GM12878 (cell line): ENCODE data around the gene NDUFS6. TPM values are rescaled to one million over a fixed set of nuclear protein-coding genes. Genes with fewer than 3 reads are reported as not detected.
A peak's percentile ranks its signal among the peaks of the same experiment; 100 is the strongest.

Experiments
- CREM ChIP-seq: IDR thresholded peaks from 2 replicates; pipeline ENCODE4 v1.6.1; 2014; ENCODE audit warnings: antibody characterized with exemption, low read depth
- EGR1 ChIP-seq, 2 experiments: IDR thresholded peaks; 1 replicate in 1 of 2; 2 replicates in 1 of 2; pipeline ENCODE4 v1.6.1; 2011 to 2012; ENCODE audit warnings: low read depth in 2 of 2, low read length in 2 of 2, borderline replicate concordance in 1 of 2, mild to moderate bottlenecking in 1 of 2, moderate library complexity in 1 of 2
- GABPA ChIP-seq: IDR thresholded peaks from 2 replicates; pipeline ENCODE4 v1.6.1; 2014; ENCODE audit warnings: antibody characterized with exemption, low read depth, mild to moderate bottlenecking, inconsistent platforms
- HDAC2 ChIP-seq: fragments of 200-600 bp; sonication (generic); IDR thresholded peaks from 2 replicates; pipeline ENCODE4 v1.6.1; 2017
- MEF2B ChIP-seq: fragments of 450-650 bp; IDR thresholded peaks from 2 replicates; pipeline ENCODE4 v1.6.1; 2018; ENCODE audit warnings: mild to moderate bottlenecking, moderate library complexity; ENCODE audit not compliant: partially characterized antibody, poor library complexity, severe bottlenecking
- MTA3 ChIP-seq: IDR thresholded peaks from 2 replicates; pipeline ENCODE4 v1.6.1; 2012; ENCODE audit warnings: low read length, inconsistent platforms, borderline replicate concordance
- NFIC ChIP-seq: IDR thresholded peaks from 2 replicates; pipeline ENCODE4 v1.6.1; 2012; ENCODE audit warnings: low read depth, mild to moderate bottlenecking, inconsistent platforms, low read length, moderate library complexity
- NR2C2 ChIP-seq: IDR thresholded peaks from 2 replicates; pipeline ENCODE4 v1.6.1; 2011; ENCODE audit warnings: borderline replicate concordance, low read depth; ENCODE audit not compliant: control insufficient read depth, insufficient read length
- NRF1 ChIP-seq: conservative IDR thresholded peaks from 2 replicates; pipeline ENCODE4 v1.6.1; 2011; ENCODE audit warnings: mild to moderate bottlenecking, low read depth, low read length, improper control_type of control experiment
- RAD21 ChIP-seq: IDR thresholded peaks from 2 replicates; pipeline ENCODE4 v1.6.1; 2011; ENCODE audit warnings: mild to moderate bottlenecking, low read depth, low read length, moderate library complexity; ENCODE audit not compliant: insufficient read depth
- REST ChIP-seq: IDR thresholded peaks from 2 replicates; pipeline ENCODE4 v1.6.1; 2012; ENCODE audit warnings: mild to moderate bottlenecking, low read depth, low read length
- SIN3A ChIP-seq: IDR thresholded peaks from 2 replicates; pipeline ENCODE4 v1.6.1; 2012; ENCODE audit warnings: low read depth, low read length, improper control_type of control experiment
- SMAD5 ChIP-seq: IDR thresholded peaks from 2 replicates; pipeline ENCODE4 v1.6.1; 2016; ENCODE audit warnings: antibody characterized with exemption, low read depth
- SMC3 ChIP-seq: IDR thresholded peaks from 2 replicates; pipeline ENCODE4 v1.6.1; 2011; ENCODE audit warnings: low read length, improper control_type of control experiment, borderline replicate concordance
- SP1 ChIP-seq: IDR thresholded peaks from one replicate; pipeline ENCODE4 v1.6.1; 2011; ENCODE audit warnings: low read depth, low read length
- SREBF1 ChIP-seq: IDR thresholded peaks from 2 replicates; pipeline ENCODE4 v1.6.1; 2012; ENCODE audit warnings: mild to moderate bottlenecking, low read length
- SUPT20H ChIP-seq: IDR thresholded peaks from 2 replicates; pipeline ENCODE4 v1.6.1; 2011; ENCODE audit warnings: low read depth, mild to moderate bottlenecking, low read length, moderate library complexity, borderline replicate concordance; ENCODE audit not compliant: control insufficient read depth
- TBL1XR1 ChIP-seq: IDR thresholded peaks from 2 replicates; pipeline ENCODE4 v1.6.1; 2012; ENCODE audit warnings: low read depth, low read length, improper control_type of control experiment
- ZBTB33 ChIP-seq: fragments of 450-650 bp; IDR thresholded peaks from 2 replicates; pipeline ENCODE4 v1.6.1; 2017; ENCODE audit warnings: mild to moderate bottlenecking
- ZNF217 ChIP-seq: fragments of 450-650 bp; IDR thresholded peaks from 2 replicates; pipeline ENCODE4 v1.6.1; 2017; ENCODE audit warnings: antibody characterized with exemption, mild to moderate bottlenecking
- ZNF24 ChIP-seq: fragments of 450-650 bp; IDR thresholded peaks from 2 replicates; pipeline ENCODE4 v1.6.1; 2017; ENCODE audit warnings: antibody characterized with exemption, mild to moderate bottlenecking
- ZSCAN29 ChIP-seq: fragments of 450-650 bp; IDR thresholded peaks from 2 replicates; pipeline ENCODE4 v1.6.1; 2017; ENCODE audit warnings: mild to moderate bottlenecking, moderate library complexity
- polyA plus RNA-seq, 11 experiments: library from polyadenylated mRNA; depleted of rRNA in 4 of 11; unstranded in 6 of 11; stranded (reverse) in 5 of 11; fragments of >200 nt; fragmentation: Nextera tagmentation in 4 of 11; fragmentation: Illumina TruSeq in 1 of 11; extraction: Ambion mirVana in 4 of 11; extraction: Trizol in 1 of 11; gene quantifications; 1 replicate in 1 of 11; 2 replicates in 10 of 11; pipeline versions ENCODE4 v1.2.1 to v1.2.3, GENCODE V29; 2011 to 2016; ENCODE audit warnings: inconsistent platforms in 2 of 11, missing spikeins in 2 of 11, low read depth in 1 of 11
- total RNA-seq, 4 experiments: library from RNA; depleted of rRNA in 3 of 4; stranded (reverse); fragments of >200 nt in 3 of 4; fragmentation: Illumina TruSeq in 1 of 4; extraction: Trizol in 1 of 4; gene quantifications; 2 replicates each; pipeline versions ENCODE4 v1.2.1 to v1.2.3, GENCODE V29; 2013 to 2021
- TF ChIP-seq, protein P1 (sequence below): fragments of 450-650 bp; formaldehyde crosslinking; IDR thresholded peaks from 2 replicates; pipeline ENCODE4 v1.5.0; 2022; ENCODE audit warnings: mild to moderate bottlenecking, missing genetic modification characterization

Gene NDUFS6
- total and polyA plus RNA-seq, 10 of the 15 experiments (the other 5 are each of a cell fraction or from before 2014, with no cell fraction given) = 20.7 to 213 (median 58.3) TPM

DNA sequence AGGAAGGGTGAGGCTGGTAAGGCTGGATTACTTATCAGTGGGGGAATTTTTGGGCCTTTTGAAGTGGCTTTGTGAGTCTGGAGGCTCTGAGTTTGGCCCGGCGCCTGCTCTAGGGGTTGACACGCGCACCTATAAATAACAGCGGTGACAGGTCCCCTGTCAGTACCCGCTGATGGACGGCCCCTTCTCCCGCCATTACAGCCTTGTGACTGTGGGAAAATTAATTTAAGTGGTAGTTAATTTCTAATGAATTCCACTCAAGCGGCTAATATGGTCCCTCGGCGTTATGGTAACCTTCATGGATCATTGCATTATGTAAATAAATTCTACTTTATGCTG, 18.0 kb upstream of the NDUFS6 start (continued):
- TF ChIP-seq ZBTB33 (no peak), SMAD5 (no peak), EGR1 (IDR thresholded peaks at IDR 0.05; ENCODE audit: borderline replicate concordance in 1 of 2, low read depth in 2 of 2, low read length in 2 of 2) (no peak), NFIC (peak; percentile 77), GABPA (no peak), CREM (peak; percentile 57), NRF1 (no peak), MTA3 (no peak), MEF2B (peak; percentile 92), SREBF1 (no peak), SIN3A (no peak), SP1 (peak; percentile 18), HDAC2 (no peak), TBL1XR1 (no peak; the same call in 1 of the 2 replicates), SUPT20H (no peak), SMC3 (no peak), ZSCAN29 (no peak), RAD21 (no peak), NR2C2 (no peak), ZNF24 (no peak), ZNF217 (0 out of 2 replicates have a peak, but pooled peaks have one; percentile 16), REST (no peak)
- TF ChIP-seq, protein P1, sequence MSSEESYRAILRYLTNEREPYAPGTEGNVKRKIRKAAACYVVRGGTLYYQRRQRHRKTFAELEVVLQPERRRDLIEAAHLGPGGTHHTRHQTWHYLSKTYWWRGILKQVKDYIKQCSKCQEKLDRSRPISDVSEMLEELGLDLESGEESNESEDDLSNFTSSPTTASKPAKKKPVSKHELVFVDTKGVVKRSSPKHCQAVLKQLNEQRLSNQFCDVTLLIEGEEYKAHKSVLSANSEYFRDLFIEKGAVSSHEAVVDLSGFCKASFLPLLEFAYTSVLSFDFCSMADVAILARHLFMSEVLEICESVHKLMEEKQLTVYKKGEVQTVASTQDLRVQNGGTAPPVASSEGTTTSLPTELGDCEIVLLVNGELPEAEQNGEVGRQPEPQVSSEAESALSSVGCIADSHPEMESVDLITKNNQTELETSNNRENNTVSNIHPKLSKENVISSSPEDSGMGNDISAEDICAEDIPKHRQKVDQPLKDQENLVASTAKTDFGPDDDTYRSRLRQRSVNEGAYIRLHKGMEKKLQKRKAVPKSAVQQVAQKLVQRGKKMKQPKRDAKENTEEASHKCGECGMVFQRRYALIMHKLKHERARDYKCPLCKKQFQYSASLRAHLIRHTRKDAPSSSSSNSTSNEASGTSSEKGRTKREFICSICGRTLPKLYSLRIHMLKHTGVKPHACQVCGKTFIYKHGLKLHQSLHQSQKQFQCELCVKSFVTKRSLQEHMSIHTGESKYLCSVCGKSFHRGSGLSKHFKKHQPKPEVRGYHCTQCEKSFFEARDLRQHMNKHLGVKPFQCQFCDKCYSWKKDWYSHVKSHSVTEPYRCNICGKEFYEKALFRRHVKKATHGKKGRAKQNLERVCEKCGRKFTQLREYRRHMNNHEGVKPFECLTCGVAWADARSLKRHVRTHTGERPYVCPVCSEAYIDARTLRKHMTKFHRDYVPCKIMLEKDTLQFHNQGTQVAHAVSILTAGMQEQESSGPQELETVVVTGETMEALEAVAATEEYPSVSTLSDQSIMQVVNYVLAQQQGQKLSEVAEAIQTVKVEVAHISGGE (CRISPR knock-in tag) = no peak
